B cell (primary cell): ENCODE results near the gene GABPB1. TPM values are rescaled to one million over a fixed set of nuclear protein-coding genes. Genes with fewer than 3 reads are reported as not detected.

Experiments
- ATAC-seq: fragments of 200-7000 bp; cut with Tn5 transposase; one replicate; pipeline ENCODE4 v1.10.0; 2021; ENCODE audit warnings: low read depth, mild to moderate bottlenecking, moderate number of reproducible peaks, moderate library complexity
- CTCF ChIA-PET: fragments of 350-600 bp; sonication (Branson Sonifier 250); formaldehyde crosslinking; loops from one replicate; lab custom pipeline; 2021; ENCODE audit warnings: antibody characterized with exemption, inconsistent platforms; lab: Charles Lee
- POLR2A ChIA-PET: fragments of 350-600 bp; sonication (Branson Sonifier 250); formaldehyde crosslinking; loops from one replicate; lab custom pipeline; 2021; ENCODE audit warnings: antibody characterized with exemption; lab: Charles Lee
- DNase-seq: peaks from one replicate; pipeline ENCODE4 v3.0.0; 2013
- H2AFZ ChIP-seq: 2 replicates; pipeline ENCODE4 v1.6.1; 2012; ENCODE audit warnings: mild to moderate bottlenecking, low read depth, low read length; ENCODE audit not compliant: insufficient read depth, poor library complexity, severe bottlenecking
- H3K27ac ChIP-seq, 2 donors: 1 replicate in 1 of 2; 2 replicates in 1 of 2; pipeline ENCODE4 v1.5.1; 2012 to 2013; ENCODE audit warnings: low read length in 2 of 2, mild to moderate bottlenecking in 2 of 2, moderate library complexity in 1 of 2
- H3K27me3 ChIP-seq, 4 experiments: fragments of 200-600 bp in 1 of 4; sonication (generic) in 1 of 4; replicated peaks in 1 of 4; 1 replicate in 2 of 4; 2 replicates in 2 of 4; pipeline versions ENCODE4 v1.6.1 to v1.7.0; 2013 to 2016; ENCODE audit warnings: low read length in 3 of 4, mild to moderate bottlenecking in 2 of 4, mixed read lengths in 1 of 4, moderate library complexity in 1 of 4; ENCODE audit not compliant: insufficient read depth in 4 of 4, control insufficient read depth in 3 of 4; ENCODE audit errors: control extremely low read depth in 1 of 4
- H3K36me3 ChIP-seq, 2 experiments: replicated peaks in 1 of 2; 1 replicate in 1 of 2; 2 replicates in 1 of 2; pipeline versions ENCODE4 v1.6.1 to v1.7.1; 2013; ENCODE audit warnings: low read length in 1 of 2; ENCODE audit not compliant: insufficient read depth in 2 of 2, control insufficient read depth in 1 of 2; ENCODE audit errors: control extremely low read depth in 1 of 2, extremely low read depth in 1 of 2
- H3K4me1 ChIP-seq, 2 donors: fragments of 200-600 bp in 1 of 2; sonication (generic) in 1 of 2; 1 replicate in 1 of 2; 2 replicates in 1 of 2; pipeline versions ENCODE4 v1.5.1 to v1.6.1; 2013 to 2017; ENCODE audit warnings: low read length in 2 of 2; ENCODE audit not compliant: control insufficient read depth in 2 of 2, insufficient read depth in 2 of 2
- H3K4me2 ChIP-seq: replicated peaks from 2 replicates; pipeline ENCODE3; 2012; ENCODE audit warnings: mild to moderate bottlenecking, low read depth, low read length; ENCODE audit not compliant: poor library complexity, severe bottlenecking
- H3K4me3 ChIP-seq, 5 experiments: fragments of 200-600 bp in 1 of 5; sonication (generic) in 1 of 5; 1 replicate in 3 of 5; 2 replicates in 2 of 5; pipeline versions ENCODE4 v1.5.1 to v1.7.0; 2011 to 2016; ENCODE audit warnings: low read length in 4 of 5, mild to moderate bottlenecking in 4 of 5, low read depth in 2 of 5, control low read depth in 1 of 5, moderate library complexity in 1 of 5; ENCODE audit not compliant: insufficient read depth in 1 of 5; ENCODE audit errors: control extremely low read depth in 1 of 5, extremely low read depth in 1 of 5
- H3K79me2 ChIP-seq: fragments of 200-600 bp; sonication (generic); one replicate; pipeline ENCODE4 v1.6.0; 2016; ENCODE audit warnings: low read length; ENCODE audit not compliant: control insufficient read depth, insufficient read depth
- H3K9ac ChIP-seq: fragments of 200-600 bp; sonication (generic); 2 replicates; pipeline ENCODE4 v1.6.1; 2017; ENCODE audit warnings: mild to moderate bottlenecking, low read length, moderate library complexity
- H3K9me3 ChIP-seq, 3 donors: one replicate each; pipeline versions ENCODE4 v1.6.1 to v1.7.1; 2013; ENCODE audit warnings: low read length in 2 of 3; ENCODE audit not compliant: control insufficient read depth in 2 of 3, insufficient read depth in 1 of 3; ENCODE audit errors: control extremely low read depth in 1 of 3
- H4K20me1 ChIP-seq: 2 replicates; pipeline ENCODE4 v1.6.0; 2012; ENCODE audit warnings: mild to moderate bottlenecking, low read length; ENCODE audit not compliant: insufficient read depth, control insufficient read depth, poor library complexity, severe bottlenecking
- H3K27ac Mint-ChIP-seq: one replicate; pipeline ENCODE4 v1.8.0; 2021; ENCODE audit warnings: mixed read lengths
- H3K27me3 Mint-ChIP-seq: one replicate; pipeline ENCODE4 v1.8.0; 2021; ENCODE audit warnings: mixed read lengths
- H3K4me1 Mint-ChIP-seq: one replicate; pipeline ENCODE4 v1.8.0; 2021; ENCODE audit warnings: mixed read lengths
- H3K4me3 Mint-ChIP-seq: one replicate; pipeline ENCODE4 v1.8.0; 2021; ENCODE audit warnings: mixed read lengths
- H3K9me3 Mint-ChIP-seq: one replicate; pipeline ENCODE4 v1.8.0; 2022; ENCODE audit warnings: mixed read lengths; ENCODE audit not compliant: insufficient read depth
- CTCF ChIP-seq: fragments of 200-600 bp; IDR thresholded peaks from one replicate; pipeline ENCODE4 v1.8.0; 2022; ENCODE audit warnings: antibody characterized with exemption, mild to moderate bottlenecking
- EZH2 ChIP-seq: IDR thresholded peaks from 2 replicates; pipeline ENCODE4 v1.6.1; 2012; ENCODE audit warnings: borderline replicate concordance, low read depth, mild to moderate bottlenecking, moderate library complexity, low read length; ENCODE audit not compliant: insufficient read depth, poor library complexity, severe bottlenecking
- WGBS: methylation state at CpG from one replicate; pipeline ENCODE4 v1.1.5; 2013; ENCODE audit warnings: missing lambda C conversion rate; ENCODE audit not compliant: insufficient coverage; 5-methylcytosine and 5-hydroxymethylcytosine counted together
- intact Hi-C: fragments of 100-400 bp; cut with micrococcal nuclease; formaldehyde crosslinking; loops from one replicate; pipeline ENCODE4 v1.10.0; 2022
- polyA plus RNA-seq: library from polyadenylated mRNA; depleted of rRNA; stranded (reverse); fragments of >200 nt; gene quantifications from 2 replicates; pipeline ENCODE4 v1.2.3, GENCODE V29; 2012
- total RNA-seq, 2 donors: library from RNA; stranded (reverse); fragments of 120-200 nt in 1 of 2; gene quantifications; 1 replicate in 1 of 2; 2 replicates in 1 of 2; pipeline versions ENCODE4 v1.2.3 to v1.2.4, GENCODE V29; 2013 to 2022

The GABPB1 gene
- total and polyA plus RNA-seq, 2 donors (not counting 1 experiment from before 2014, with no cell fraction given) = 24.1 to 37.1 TPM

GRCh38 chr15:50265620-50266019 lies 89.4 kb downstream of the GABPB1 start, which contains the start of gene HDC:
TSS of gene HDC (minus strand) at chr15:50265726. CDS start at chr15:50265623, 103 bp downstream.
- no peak within 1 kb of the TSS for H3K27ac Mint-ChIP-seq
- H3K9me3 Mint-ChIP-seq = no peaks in the 10 kb centered on the region
- peaks cover 6% of the 10 kb centered on the region for H3K4me1 Mint-ChIP-seq
- no peaks in the 10 kb centered on the region for H3K79me2 ChIP-seq
- no peak within 1 kb of the TSS for H3K4me3 Mint-ChIP-seq
- no peak for DNase-seq
- H3K9ac ChIP-seq = no peak within 1 kb of the TSS
- CTCF ChIA-PET = no interaction called here
- ATAC-seq = no peak
- no peak within 1 kb of the TSS for H2AFZ ChIP-seq
- intact Hi-C loops = no loop called here
- no peak within 1 kb of the TSS for H3K27ac ChIP-seq
- no peak within 1 kb of the TSS for H3K4me2 ChIP-seq
- WGBS = 95% methylated on average over 9 of the region's 9 CpGs
- peaks cover 0 to 6% of the 10 kb centered on the region in 2 donors for H3K4me1 ChIP-seq
- no peak within 1 kb of the TSS for H3K4me3 ChIP-seq
- POLR2A ChIA-PET = no interaction called here
- no peaks in the 10 kb centered on the region for H3K27me3 ChIP-seq
- TF ChIP-seq EZH2 = no peak
- TF ChIP-seq CTCF = no peak
- H4K20me1 ChIP-seq = no peaks in the 10 kb centered on the region
- no peaks in the 10 kb centered on the region for H3K36me3 ChIP-seq
- peaks cover 14% of the 10 kb centered on the region for H3K27me3 Mint-ChIP-seq
- H3K9me3 ChIP-seq = peaks cover 0 to 2% (median 0%) of the 10 kb centered on the region in 3 donors

GRCh38 chr15:50262533-50262932 lies 92.5 kb downstream of the GABPB1 start:
- no peaks in the 10 kb centered on the region for H3K27me3 ChIP-seq
- H3K4me1 Mint-ChIP-seq = peaks cover 9% of the 10 kb centered on the region
- DNase-seq = no peak

More at GRCh38 chr15:50262533-50262932, 92.5 kb downstream of the GABPB1 start:
- WGBS = 0% methylated on average over 4 of the region's 4 CpGs
- H3K4me3 Mint-ChIP-seq = no peak overlapping the region
- no peak overlapping the region for H3K9ac ChIP-seq
- no peak overlapping the region for H3K27ac Mint-ChIP-seq
- H4K20me1 ChIP-seq = no peaks in the 10 kb centered on the region
- no peak overlapping the region for H3K4me2 ChIP-seq
- intact Hi-C loops = no loop called here
- no peak overlapping the region for H2AFZ ChIP-seq
- H3K4me1 ChIP-seq = peaks cover 0 to 9% of the 10 kb centered on the region in 2 donors
- no peak overlapping the region for H3K4me3 ChIP-seq
- no peaks in the 10 kb centered on the region for H3K9me3 Mint-ChIP-seq
- TF ChIP-seq CTCF (no peak), EZH2 (no peak)
- peaks cover 0 to 2% (median 0%) of the 10 kb centered on the region in 3 donors for H3K9me3 ChIP-seq
- ChIA-PET CTCF (no interaction called here), POLR2A (no interaction called here)
- H3K79me2 ChIP-seq = no peaks in the 10 kb centered on the region
- ATAC-seq = no peak
- H3K27ac ChIP-seq = no peak overlapping the region
- no peaks in the 10 kb centered on the region for H3K36me3 ChIP-seq
- H3K27me3 Mint-ChIP-seq = peaks cover 14% of the 10 kb centered on the region
